IMR-90 (cell line): ENCODE results near the gene FANCF. TPM values are rescaled to one million over a fixed set of nuclear protein-coding genes. Genes with fewer than 3 reads are reported as not detected.

Source experiments
- ATAC-seq: fragments of 200-7000 bp; cut with Tn5 transposase; 2 replicates; pipeline ENCODE4 v1.9.1; 2020; ENCODE audit warnings: low read depth, mild to moderate bottlenecking, moderate library complexity
- BruUV-seq: library from RNA; stranded (reverse); fragments of 400-500 nt; replicated peaks from 2 replicates; lab custom pipeline; 2021; lab: Mats Ljungman, UMichigan
- CTCF ChIA-PET: fragments of 300-600 bp; formaldehyde crosslinking; extraction: SDS; loops from one replicate; lab custom pipeline; 2021; ENCODE audit warnings: antibody characterized with exemption; lab: Yijun Ruan, JAX
- POLR2A ChIA-PET: fragments of 300-600 bp; sonication (Branson Sonifier 250); formaldehyde crosslinking; loops from one replicate; lab custom pipeline; 2022; ENCODE audit warnings: antibody characterized with exemption; ENCODE audit not compliant: unreplicated experiment; lab: Charles Lee
- DNase-seq: peaks from one replicate; pipeline ENCODE4 v3.0.0; 2013
- H2AFZ ChIP-seq: replicated peaks from 2 replicates; pipeline ENCODE3; 2013; ENCODE audit warnings: low read length, mild to moderate bottlenecking; ENCODE audit not compliant: poor library complexity
- H2AK5ac ChIP-seq: 2 replicates; pipeline ENCODE4 v1.6.1; 2013; ENCODE audit warnings: low read depth, low read length, inconsistent platforms
- H2AK9ac ChIP-seq: replicated peaks from 2 replicates; pipeline ENCODE3; 2013; ENCODE audit warnings: mild to moderate bottlenecking, low read depth, low read length, moderate library complexity; ENCODE audit not compliant: poor library complexity
- H2BK120ac ChIP-seq: 2 replicates; pipeline ENCODE4 v1.6.1; 2013; ENCODE audit warnings: low read depth, low read length, inconsistent platforms
- H2BK15ac ChIP-seq: 3 replicates; pipeline ENCODE4 v1.6.1; 2013; ENCODE audit warnings: low read depth, low read length, inconsistent platforms
- H2BK20ac ChIP-seq: 2 replicates; pipeline ENCODE4 v1.6.1; 2013; ENCODE audit warnings: low read depth, mild to moderate bottlenecking, inconsistent platforms, low read length, moderate library complexity
- H2BK5ac ChIP-seq: 2 replicates; pipeline ENCODE4 v1.6.1; 2013; ENCODE audit warnings: mild to moderate bottlenecking, low read depth, low read length, inconsistent platforms; ENCODE audit not compliant: poor library complexity, severe bottlenecking
- H3K14ac ChIP-seq: replicated peaks from 2 replicates; pipeline ENCODE4 v1.6.1; 2013; ENCODE audit warnings: low read depth, low read length, inconsistent platforms
- H3K18ac ChIP-seq: 2 replicates; pipeline ENCODE4 v1.6.1; 2013; ENCODE audit warnings: low read depth, low read length, control low read depth
- H3K23ac ChIP-seq: 2 replicates; pipeline ENCODE4 v1.6.1; 2013; ENCODE audit warnings: low read depth, low read length, inconsistent platforms
- H3K27ac ChIP-seq: 2 replicates; pipeline ENCODE4 v1.5.1; 2013; ENCODE audit warnings: mild to moderate bottlenecking, control low read depth, low read length; ENCODE audit not compliant: insufficient read depth
- H3K27me3 ChIP-seq: 2 replicates; pipeline ENCODE4 v1.6.1; 2013; ENCODE audit warnings: low read length; ENCODE audit not compliant: control insufficient read depth, insufficient read depth
- H3K36me3 ChIP-seq: 2 replicates; pipeline ENCODE4 v1.6.1; 2013; ENCODE audit warnings: low read length, mixed read lengths; ENCODE audit not compliant: control insufficient read depth, insufficient read depth
- H3K4ac ChIP-seq: 2 replicates; pipeline ENCODE4 v1.6.1; 2013; ENCODE audit warnings: low read depth, low read length, inconsistent platforms
- H3K4me1 ChIP-seq: 2 replicates; pipeline ENCODE4 v1.6.1; 2013; ENCODE audit warnings: low read length, mixed read lengths; ENCODE audit not compliant: control insufficient read depth, insufficient read depth
- H3K4me2 ChIP-seq: 2 replicates; pipeline ENCODE4 v1.6.1; 2013; ENCODE audit warnings: low read depth, mild to moderate bottlenecking, control low read depth, low read length, moderate library complexity
- H3K4me3 ChIP-seq: 2 replicates; pipeline ENCODE4 v1.5.1; 2013; ENCODE audit warnings: low read depth, mild to moderate bottlenecking, control low read depth, low read length, moderate library complexity; ENCODE audit not compliant: insufficient read depth
- H3K56ac ChIP-seq: 2 replicates; pipeline ENCODE4 v1.6.1; 2013; ENCODE audit warnings: low read length, inconsistent platforms; ENCODE audit not compliant: insufficient read depth; ENCODE audit errors: extremely low read depth
- H3K79me1 ChIP-seq, 2 experiments: 2 replicates each; pipeline ENCODE4 v1.6.1; 2013; ENCODE audit warnings: low read length in 2 of 2, inconsistent platforms in 1 of 2, low read depth in 1 of 2
- H3K9ac ChIP-seq: 2 replicates; pipeline ENCODE4 v1.6.1; 2013; ENCODE audit warnings: low read depth, low read length, control low read depth
- H3K9me1 ChIP-seq: 2 replicates; pipeline ENCODE4 v1.6.1; 2013; ENCODE audit warnings: low read length, inconsistent platforms; ENCODE audit not compliant: insufficient read depth
- H3K9me3 ChIP-seq: 2 replicates; pipeline ENCODE4 v1.6.1; 2013; ENCODE audit warnings: low read length; ENCODE audit not compliant: control insufficient read depth, insufficient read depth
- H4K20me1 ChIP-seq: 2 replicates; pipeline ENCODE4 v1.6.1; 2013; ENCODE audit warnings: low read length, inconsistent platforms; ENCODE audit not compliant: insufficient read depth
- H4K5ac ChIP-seq: 2 replicates; pipeline ENCODE4 v1.6.1; 2013; ENCODE audit warnings: mild to moderate bottlenecking, low read depth, low read length, control low read depth
- H4K8ac ChIP-seq, 2 experiments: 2 replicates each; pipeline ENCODE4 v1.6.1; 2013; ENCODE audit warnings: low read depth in 2 of 2, low read length in 2 of 2, control low read depth in 1 of 2, inconsistent platforms in 1 of 2
- H4K91ac ChIP-seq: 2 replicates; pipeline ENCODE4 v1.6.1; 2013; ENCODE audit warnings: low read depth, low read length, inconsistent platforms; ENCODE audit not compliant: insufficient read depth
- BHLHE40 ChIP-seq: fragments of 150-350 bp; IDR thresholded peaks from 2 replicates; pipeline ENCODE4 v1.6.1; 2016; ENCODE audit warnings: mild to moderate bottlenecking, low read depth, low read length
- CEBPB ChIP-seq: IDR thresholded peaks from 2 replicates; pipeline ENCODE4 v1.6.1; 2012; ENCODE audit warnings: low read depth, low read length, improper control_type of control experiment
- CHD1 ChIP-seq: IDR thresholded peaks from 2 replicates; pipeline ENCODE4 v1.6.1; 2012; ENCODE audit warnings: low read depth, low read length, improper control_type of control experiment
- ELK1 ChIP-seq: fragments of 150-350 bp; IDR thresholded peaks from 2 replicates; pipeline ENCODE4 v1.6.1; 2016; ENCODE audit warnings: low read depth, mild to moderate bottlenecking, low read length, moderate library complexity, borderline replicate concordance
- FOS ChIP-seq: fragments of 150-350 bp; IDR thresholded peaks from 2 replicates; pipeline ENCODE4 v1.6.1; 2016; ENCODE audit warnings: low read depth, low read length
- MAFK ChIP-seq: IDR thresholded peaks from 2 replicates; pipeline ENCODE4 v1.6.1; 2012; ENCODE audit warnings: low read depth, low read length, improper control_type of control experiment
- MAZ ChIP-seq: IDR thresholded peaks from 2 replicates; pipeline ENCODE4 v1.6.1; 2012; ENCODE audit warnings: low read depth, mild to moderate bottlenecking, low read length, improper control_type of control experiment, moderate library complexity, borderline replicate concordance
- MXI1 ChIP-seq: IDR thresholded peaks from 2 replicates; pipeline ENCODE4 v1.6.1; 2012; ENCODE audit warnings: low read depth, mild to moderate bottlenecking, low read length, moderate library complexity, borderline replicate concordance
- NFE2L2 ChIP-seq: fragments of 150-350 bp; IDR thresholded peaks from 2 replicates; pipeline ENCODE4 v1.6.1; 2016; ENCODE audit warnings: low read depth, mild to moderate bottlenecking, low read length
- POLR2A ChIP-seq: IDR thresholded peaks from 2 replicates; pipeline ENCODE4 v1.6.1; 2012; ENCODE audit warnings: mild to moderate bottlenecking, low read depth, low read length
- RAD21 ChIP-seq: IDR thresholded peaks from 2 replicates; pipeline ENCODE4 v1.6.1; 2012; ENCODE audit warnings: low read length, improper control_type of control experiment
- RCOR1 ChIP-seq: IDR thresholded peaks from 2 replicates; pipeline ENCODE4 v1.6.1; 2012; ENCODE audit warnings: mild to moderate bottlenecking, low read length, improper control_type of control experiment; ENCODE audit not compliant: insufficient replicate concordance
- RFX5 ChIP-seq: IDR thresholded peaks from 2 replicates; pipeline ENCODE4 v1.8.0; 2012; ENCODE audit warnings: low read depth, mild to moderate bottlenecking, low read length, moderate library complexity
- SMC3 ChIP-seq: fragments of 150-350 bp; IDR thresholded peaks from 2 replicates; pipeline ENCODE4 v1.6.1; 2016; ENCODE audit warnings: low read depth, mild to moderate bottlenecking, antibody characterized with exemption, low read length, moderate library complexity
- USF2 ChIP-seq: fragments of 150-350 bp; IDR thresholded peaks from 2 replicates; pipeline ENCODE4 v1.6.1; 2017; ENCODE audit warnings: mild to moderate bottlenecking, antibody characterized with exemption, low read length, low read depth
- WGBS, 2 experiments: methylation state at CpG; one replicate each; pipeline versions ENCODE4 v1.1.5 to v1.1.7; 2013; ENCODE audit warnings: missing lambda C conversion rate in 2 of 2; ENCODE audit not compliant: insufficient read length in 1 of 2; ENCODE audit errors: extremely low coverage in 2 of 2; 5-methylcytosine and 5-hydroxymethylcytosine counted together
- dilution Hi-C: fragments of 300-500 bp; cut with HindIII; formaldehyde crosslinking; loops from one replicate; pipeline ENCODE4 v1.14.3; 2018; ENCODE audit warnings: low sequenced_read_pairs; ENCODE audit not compliant: unreplicated experiment
- in situ Hi-C: fragments of 300-500 bp; cut with MboI; formaldehyde crosslinking; loops from 3 replicates; pipeline ENCODE4 v1.14.3; 2019; ENCODE audit warnings: low sequenced_read_pairs, inconsistent platforms, mixed read lengths
- intact Hi-C: fragments of 100-400 bp; cut with micrococcal nuclease; formaldehyde crosslinking; loops from 2 replicates; pipeline ENCODE4 v1.10.0; 2022
- polyA plus RNA-seq, 3 experiments: library from polyadenylated mRNA; depleted of rRNA; stranded (reverse); fragments of >200 nt; gene quantifications; 2 replicates each; pipeline ENCODE4 v1.2.3, GENCODE V29; 2012; ENCODE audit warnings: low replicate concordance in 1 of 3
- total RNA-seq: library from RNA; depleted of rRNA; stranded (reverse); fragments of >200 nt; gene quantifications from 2 replicates; pipeline ENCODE4 v1.2.3, GENCODE V29; 2012
- TF ChIP-seq, protein P1 (sequence below): conservative IDR thresholded peaks from 2 replicates; pipeline ENCODE4 v1.5.1; 2012; ENCODE audit warnings: mild to moderate bottlenecking, low read depth, low read length, improper control_type of control experiment

FANCF gene
- total and polyA plus RNA-seq, 2 of the 4 experiments (the other 2 are of a cell fraction): 3.3 to 5.6 TPM

- H3K4ac ChIP-seq: no peak within 1 kb of the TSS
- no peaks in the 10 kb centered on the region for H3K36me3 ChIP-seq
- H3K14ac ChIP-seq: no peak within 1 kb of the TSS
- ChIA-PET CTCF (no interaction called here), POLR2A (no interaction called here)
- no peak within 1 kb of the TSS for H2BK15ac ChIP-seq
- H4K5ac ChIP-seq: no peak within 1 kb of the TSS
- TF ChIP-seq SMC3 (no peak), CEBPB (no peak), RCOR1 (no peak), MXI1 (no peak), NFE2L2 (no peak), ELK1 (no peak), BHLHE40 (no peak), FOS (no peak), RFX5 (no peak), CHD1 (no peak), USF2 (no peak), MAZ (no peak), MAFK (no peak), RAD21 (no peak), POLR2A (no peak)
- TF ChIP-seq, protein P1, sequence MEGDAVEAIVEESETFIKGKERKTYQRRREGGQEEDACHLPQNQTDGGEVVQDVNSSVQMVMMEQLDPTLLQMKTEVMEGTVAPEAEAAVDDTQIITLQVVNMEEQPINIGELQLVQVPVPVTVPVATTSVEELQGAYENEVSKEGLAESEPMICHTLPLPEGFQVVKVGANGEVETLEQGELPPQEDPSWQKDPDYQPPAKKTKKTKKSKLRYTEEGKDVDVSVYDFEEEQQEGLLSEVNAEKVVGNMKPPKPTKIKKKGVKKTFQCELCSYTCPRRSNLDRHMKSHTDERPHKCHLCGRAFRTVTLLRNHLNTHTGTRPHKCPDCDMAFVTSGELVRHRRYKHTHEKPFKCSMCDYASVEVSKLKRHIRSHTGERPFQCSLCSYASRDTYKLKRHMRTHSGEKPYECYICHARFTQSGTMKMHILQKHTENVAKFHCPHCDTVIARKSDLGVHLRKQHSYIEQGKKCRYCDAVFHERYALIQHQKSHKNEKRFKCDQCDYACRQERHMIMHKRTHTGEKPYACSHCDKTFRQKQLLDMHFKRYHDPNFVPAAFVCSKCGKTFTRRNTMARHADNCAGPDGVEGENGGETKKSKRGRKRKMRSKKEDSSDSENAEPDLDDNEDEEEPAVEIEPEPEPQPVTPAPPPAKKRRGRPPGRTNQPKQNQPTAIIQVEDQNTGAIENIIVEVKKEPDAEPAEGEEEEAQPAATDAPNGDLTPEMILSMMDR: no peak
- H3K4me1 ChIP-seq: no peaks in the 10 kb centered on the region
- ATAC-seq (no peak; the same call in 1 of the 2 replicates), DNase-seq (no peak)
- no peak within 1 kb of the TSS for H2AK9ac ChIP-seq
- no peaks in the 10 kb centered on the region for H4K20me1 ChIP-seq
- no peak within 1 kb of the TSS for H3K9ac ChIP-seq
- no peak within 1 kb of the TSS for H2BK120ac ChIP-seq
- no peaks in the 10 kb centered on the region for H3K79me1 ChIP-seq
- no peaks in the 10 kb centered on the region for H3K9me3 ChIP-seq
- dilution Hi-C loops: no loop called here
- H3K4me3 ChIP-seq: peak within 1 kb of the TSS; percentile 30
- peaks cover 23% of the 10 kb centered on the region for H3K27me3 ChIP-seq
- H3K4me2 ChIP-seq: peak within 1 kb of the TSS; percentile 64; the same call in 1 of the 2 replicates
- H3K56ac ChIP-seq: no peak within 1 kb of the TSS
- peak within 1 kb of the TSS; percentile 1 for H2AFZ ChIP-seq
- H2AK5ac ChIP-seq: no peak within 1 kb of the TSS
- WGBS, 2 experiments: no CpG with 5 or more reads among the region's 8 CpGs
- H2BK5ac ChIP-seq: no peak within 1 kb of the TSS
- H3K23ac ChIP-seq: no peak within 1 kb of the TSS; the same call in 1 of the 2 replicates
- no peak within 1 kb of the TSS for H2BK20ac ChIP-seq
- H3K18ac ChIP-seq: no peak within 1 kb of the TSS
- intact Hi-C loops: no loop called here
- H3K27ac ChIP-seq: no peak within 1 kb of the TSS
- H3K9me1 ChIP-seq: no peaks in the 10 kb centered on the region
- no TSS peak for BruUV-seq
- in situ Hi-C loops: no loop called here
- H4K8ac ChIP-seq: no peak within 1 kb of the TSS
- no peak within 1 kb of the TSS for H4K91ac ChIP-seq
Measured at GRCh38 chr11:22666325-22666687, 40.7 kb upstream of the FANCF start, which contains the start of gene GAS2. Gene GAS2, plus strand, starts transcription at chr11:22666611. Its CDS starts 8,259 bp downstream, at chr11:22674870.
